ENCODE data around the gene SDSL.
A peak's percentile ranks its signal among the peaks of the same experiment; 100 is the strongest.

The SDSL gene, protein sequence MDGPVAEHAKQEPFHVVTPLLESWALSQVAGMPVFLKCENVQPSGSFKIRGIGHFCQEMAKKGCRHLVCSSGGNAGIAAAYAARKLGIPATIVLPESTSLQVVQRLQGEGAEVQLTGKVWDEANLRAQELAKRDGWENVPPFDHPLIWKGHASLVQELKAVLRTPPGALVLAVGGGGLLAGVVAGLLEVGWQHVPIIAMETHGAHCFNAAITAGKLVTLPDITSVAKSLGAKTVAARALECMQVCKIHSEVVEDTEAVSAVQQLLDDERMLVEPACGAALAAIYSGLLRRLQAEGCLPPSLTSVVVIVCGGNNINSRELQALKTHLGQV

DNA sequence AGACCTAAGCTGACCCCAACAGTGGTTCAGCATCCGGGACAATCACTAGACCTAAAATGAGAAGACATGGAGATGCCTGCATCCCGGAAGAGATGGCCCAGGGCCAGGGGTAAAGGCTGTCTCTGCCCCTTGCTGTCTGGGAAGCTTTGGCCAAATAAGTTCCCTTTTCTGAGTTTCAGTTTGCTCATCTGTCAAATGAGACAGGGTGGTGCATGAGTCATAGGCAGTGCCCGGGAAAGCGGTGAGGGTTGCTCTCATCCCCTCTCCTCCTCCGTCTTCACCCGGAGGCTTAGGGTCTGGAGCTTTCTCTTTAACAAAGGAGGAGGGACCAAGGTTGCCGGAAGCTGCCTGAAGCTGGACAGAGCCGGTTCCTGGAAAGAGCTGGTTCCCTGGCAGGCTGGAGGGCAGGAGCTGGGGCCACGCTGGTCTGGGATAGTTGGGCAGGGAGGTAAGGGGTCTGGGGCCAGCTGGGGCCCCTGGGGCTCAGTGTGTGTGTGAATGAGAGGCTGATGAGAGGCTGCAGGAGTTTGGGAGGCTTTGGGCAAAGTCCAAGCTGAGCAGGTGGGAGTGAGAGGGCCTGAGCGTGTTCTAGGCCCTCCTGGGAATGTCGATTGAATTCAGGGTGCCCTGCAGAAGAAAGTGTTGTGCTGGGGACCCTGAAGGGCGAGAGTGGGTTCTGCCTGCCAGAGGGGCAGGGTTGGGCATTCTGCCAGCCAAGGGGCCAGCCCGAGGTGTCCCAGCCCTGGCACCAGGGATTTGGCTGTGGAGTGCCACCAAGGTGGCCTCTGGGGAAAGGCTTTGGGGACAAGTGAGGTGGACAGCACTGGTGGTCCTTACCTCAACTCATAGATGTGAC, at the start of gene SDSL:
Gene SDSL, plus strand, starts transcription at position 351 of the 856 bp plus-strand sequence. CDS start 5,603 bp downstream, outside the sequence.
- H3K9me3 ChIP-seq (ENCODE audit: control insufficient read depth, insufficient read depth, low read length) = no peaks in the 10 kb centered on the region
- H3K36me3 ChIP-seq (ENCODE audit: control insufficient read depth, low read length) = no peaks in the 10 kb centered on the region
- H3K79me2 ChIP-seq (ENCODE audit: control insufficient read depth, low read length) = no peaks in the 10 kb centered on the region
- H3K27me3 ChIP-seq (ENCODE audit: control insufficient read depth, low read length) = peaks cover 28% of the 10 kb centered on the region
- H3K4me3 ChIP-seq (ENCODE audit: low read length) = no peak within 1 kb of the TSS
- H3F3A ChIP-seq (ENCODE audit: control insufficient read depth, insufficient read depth) = no peaks in the 10 kb centered on the region
- H3K4me1 ChIP-seq (ENCODE audit: control insufficient read depth, low read length) = peaks cover 24% of the 10 kb centered on the region
- H3K27ac ChIP-seq (ENCODE audit: low read depth, low read length) = no peak within 1 kb of the TSS
- TF ChIP-seq EZH2phosphoT487 (IDR thresholded peaks at IDR 0.05; ENCODE audit: borderline replicate concordance, low read length) = no peak
- TF ChIP-seq, protein P1, sequence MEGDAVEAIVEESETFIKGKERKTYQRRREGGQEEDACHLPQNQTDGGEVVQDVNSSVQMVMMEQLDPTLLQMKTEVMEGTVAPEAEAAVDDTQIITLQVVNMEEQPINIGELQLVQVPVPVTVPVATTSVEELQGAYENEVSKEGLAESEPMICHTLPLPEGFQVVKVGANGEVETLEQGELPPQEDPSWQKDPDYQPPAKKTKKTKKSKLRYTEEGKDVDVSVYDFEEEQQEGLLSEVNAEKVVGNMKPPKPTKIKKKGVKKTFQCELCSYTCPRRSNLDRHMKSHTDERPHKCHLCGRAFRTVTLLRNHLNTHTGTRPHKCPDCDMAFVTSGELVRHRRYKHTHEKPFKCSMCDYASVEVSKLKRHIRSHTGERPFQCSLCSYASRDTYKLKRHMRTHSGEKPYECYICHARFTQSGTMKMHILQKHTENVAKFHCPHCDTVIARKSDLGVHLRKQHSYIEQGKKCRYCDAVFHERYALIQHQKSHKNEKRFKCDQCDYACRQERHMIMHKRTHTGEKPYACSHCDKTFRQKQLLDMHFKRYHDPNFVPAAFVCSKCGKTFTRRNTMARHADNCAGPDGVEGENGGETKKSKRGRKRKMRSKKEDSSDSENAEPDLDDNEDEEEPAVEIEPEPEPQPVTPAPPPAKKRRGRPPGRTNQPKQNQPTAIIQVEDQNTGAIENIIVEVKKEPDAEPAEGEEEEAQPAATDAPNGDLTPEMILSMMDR (IDR thresholded peaks at IDR 0.05; ENCODE audit: low read depth, low read length, poor library complexity, severe bottlenecking) = no peak
- H3K4me2 ChIP-seq (ENCODE audit: low read length) = peak within 1 kb of the TSS; percentile 45
- H3K9me2 ChIP-seq (replicated peaks; ENCODE audit: control insufficient read depth, low read length) = no peaks in the 10 kb centered on the region
- H4K20me1 ChIP-seq (ENCODE audit: control insufficient read depth, insufficient read depth, low read depth, low read length) = no peaks in the 10 kb centered on the region

DNA sequence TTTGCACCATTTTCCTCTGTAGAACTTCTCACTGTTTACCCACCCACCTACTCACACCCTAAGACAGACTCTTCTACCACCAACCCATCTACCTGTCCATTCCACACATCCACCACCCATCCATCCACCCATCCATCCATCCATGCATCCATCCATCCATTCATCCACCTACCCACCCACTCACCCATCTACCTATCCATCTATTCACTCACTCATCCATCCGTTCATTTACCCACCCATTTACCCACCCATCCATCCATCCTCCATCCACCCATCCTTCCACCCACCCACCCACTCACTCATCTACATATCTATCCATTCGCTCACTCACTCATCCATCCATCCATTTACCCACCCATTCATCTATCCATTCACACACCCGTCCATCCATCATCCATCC, 48.7 kb upstream of the SDSL start:
- H3K27me3 ChIP-seq (ENCODE audit: control insufficient read depth, low read length) = no peaks in the 10 kb centered on the region
- H3F3A ChIP-seq (ENCODE audit: control insufficient read depth, insufficient read depth) = no peaks in the 10 kb centered on the region
- no peaks in the 10 kb centered on the region for H3K79me2 ChIP-seq (ENCODE audit: control insufficient read depth, low read length)
- no peaks in the 10 kb centered on the region for H3K36me3 ChIP-seq (ENCODE audit: control insufficient read depth, low read length)
- H4K20me1 ChIP-seq (ENCODE audit: control insufficient read depth, insufficient read depth, low read depth, low read length) = no peaks in the 10 kb centered on the region
- H3K27ac ChIP-seq (ENCODE audit: low read depth, low read length) = no peak overlapping the region
- no peak overlapping the region for H3K4me2 ChIP-seq (ENCODE audit: low read length)
- no peaks in the 10 kb centered on the region for H3K9me3 ChIP-seq (ENCODE audit: control insufficient read depth, insufficient read depth, low read length)
- no peak overlapping the region for H3K4me3 ChIP-seq (ENCODE audit: low read length)
- H3K4me1 ChIP-seq (ENCODE audit: control insufficient read depth, low read length) = no peaks in the 10 kb centered on the region
- TF ChIP-seq, protein P1 (IDR thresholded peaks at IDR 0.05; ENCODE audit: low read depth, low read length, poor library complexity, severe bottlenecking) = no peak
- TF ChIP-seq EZH2phosphoT487 (IDR thresholded peaks at IDR 0.05; ENCODE audit: borderline replicate concordance, low read length) = no peak
- no peaks in the 10 kb centered on the region for H3K9me2 ChIP-seq (replicated peaks; ENCODE audit: control insufficient read depth, low read length)

DNA sequence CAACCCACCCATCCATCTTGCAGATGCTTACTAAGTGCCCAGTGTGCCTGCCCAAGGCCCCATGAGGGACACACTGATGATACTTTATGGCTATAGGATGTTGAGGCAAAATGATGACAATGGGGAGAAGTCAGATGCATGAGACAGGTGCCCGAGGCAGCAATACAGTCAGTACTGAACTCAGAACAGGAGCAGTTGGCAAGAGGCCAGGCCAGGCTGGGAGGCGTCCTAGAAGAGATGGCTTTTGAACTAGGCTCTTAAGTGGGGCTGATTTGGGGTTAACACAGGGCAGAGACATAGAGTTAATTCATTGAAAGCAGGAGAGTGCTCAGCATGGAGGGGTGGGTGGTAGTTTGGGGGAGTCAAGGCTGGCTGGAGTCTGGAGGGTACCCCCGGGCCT, 48.2 kb upstream of the SDSL start:
- Histone ChIP-seq H3K4me2 (ENCODE audit: low read length) (no peak overlapping the region), H3K4me1 (ENCODE audit: control insufficient read depth, low read length) (no peaks in the 10 kb centered on the region), H3K27ac (ENCODE audit: low read depth, low read length) (no peak overlapping the region), H4K20me1 (ENCODE audit: control insufficient read depth, insufficient read depth, low read depth, low read length) (no peaks in the 10 kb centered on the region), H3K4me3 (ENCODE audit: low read length) (no peak overlapping the region), H3F3A (ENCODE audit: control insufficient read depth, insufficient read depth) (no peaks in the 10 kb centered on the region), H3K9me2 (replicated peaks; ENCODE audit: control insufficient read depth, low read length) (no peaks in the 10 kb centered on the region), H3K36me3 (ENCODE audit: control insufficient read depth, low read length) (no peaks in the 10 kb centered on the region), H3K27me3 (ENCODE audit: control insufficient read depth, low read length) (no peaks in the 10 kb centered on the region), H3K79me2 (ENCODE audit: control insufficient read depth, low read length) (no peaks in the 10 kb centered on the region), H3K9me3 (ENCODE audit: control insufficient read depth, insufficient read depth, low read length) (no peaks in the 10 kb centered on the region)
- TF ChIP-seq, protein P1 (IDR thresholded peaks at IDR 0.05; ENCODE audit: low read depth, low read length, poor library complexity, severe bottlenecking) = no peak
- TF ChIP-seq EZH2phosphoT487 (IDR thresholded peaks at IDR 0.05; ENCODE audit: borderline replicate concordance, low read length) = no peak
